GM18511 (cell line): Measurements from ENCODE around the gene NDST3.

Experiments used
- ATAC-seq: cut with Tn5 transposase; IDR thresholded peaks from one replicate; pipeline ENCODE4 v1.9.1; 2021; ENCODE audit warnings: mild to moderate bottlenecking, moderate library complexity; ENCODE audit not compliant: unreplicated experiment

The NDST3 gene

DNA sequence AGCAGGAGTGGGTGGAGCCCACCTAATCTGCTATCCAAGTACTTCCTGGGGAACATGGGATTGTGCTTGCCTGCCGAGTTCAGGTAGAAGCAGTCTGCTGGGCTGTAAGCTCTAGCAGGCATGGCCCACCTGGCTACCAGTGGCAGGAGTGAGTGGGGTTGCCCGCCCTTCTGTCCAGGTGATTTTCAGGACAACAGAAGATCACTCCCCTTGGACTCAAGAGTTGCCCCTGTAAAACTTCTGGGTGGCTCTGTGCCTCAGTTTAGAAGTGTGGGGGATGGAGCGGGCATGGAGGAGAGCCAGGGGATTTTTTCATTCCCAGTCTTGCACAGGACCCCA lies 43.5 kb downstream of the NDST3 start:
- ATAC-seq, result peak; percentile 20

- ATAC-seq, result no peak
Measured at GRCh38 chr4:118081434-118081833, 47.1 kb downstream of the NDST3 start.

DNA sequence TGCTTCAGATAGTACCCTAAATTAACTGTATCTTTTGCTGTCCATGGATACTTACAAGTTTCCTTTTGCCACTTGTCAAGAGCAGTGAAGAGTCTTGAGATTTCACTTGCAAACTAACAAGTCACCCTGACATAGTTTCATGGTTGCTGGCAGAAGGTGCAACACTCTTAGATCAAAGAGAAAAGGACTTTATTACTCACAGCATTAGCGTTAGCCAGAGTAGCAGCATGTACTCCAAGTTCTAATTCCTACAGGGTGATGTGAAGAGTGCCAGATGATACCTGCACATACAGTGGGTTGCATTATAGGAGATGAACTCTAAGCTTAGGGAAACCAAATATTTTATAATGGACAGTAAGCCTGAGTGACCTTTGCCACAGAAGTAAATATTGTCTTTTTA lies 47.9 kb downstream of the NDST3 start:
- ATAC-seq, result no peak

GRCh38 chr4:118085700-118086099 lies 51.4 kb downstream of the NDST3 start:
- no peak for ATAC-seq

- no peak for ATAC-seq
Measured at GRCh38 chr4:118086344-118086743, 52.1 kb downstream of the NDST3 start.

DNA sequence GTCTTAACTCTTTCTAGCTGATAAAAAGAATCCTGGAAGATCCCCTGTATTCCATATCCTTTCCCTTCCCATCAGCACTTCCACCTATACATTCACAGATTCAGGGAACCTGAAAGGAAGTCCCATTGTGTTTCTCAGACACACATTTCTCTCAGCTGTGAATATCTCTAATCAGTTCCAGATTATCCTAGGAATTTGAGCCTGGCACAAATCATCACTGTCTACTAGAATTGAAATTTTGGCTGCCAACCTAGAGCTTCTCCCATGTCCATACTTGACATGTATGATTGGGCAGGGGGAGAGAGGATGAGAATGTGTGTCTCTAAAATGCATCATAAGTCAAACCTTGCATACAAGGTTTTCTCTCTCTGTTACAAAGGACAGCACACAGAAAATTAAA lies 53.1 kb downstream of the NDST3 start:
- ATAC-seq, result no peak

DNA sequence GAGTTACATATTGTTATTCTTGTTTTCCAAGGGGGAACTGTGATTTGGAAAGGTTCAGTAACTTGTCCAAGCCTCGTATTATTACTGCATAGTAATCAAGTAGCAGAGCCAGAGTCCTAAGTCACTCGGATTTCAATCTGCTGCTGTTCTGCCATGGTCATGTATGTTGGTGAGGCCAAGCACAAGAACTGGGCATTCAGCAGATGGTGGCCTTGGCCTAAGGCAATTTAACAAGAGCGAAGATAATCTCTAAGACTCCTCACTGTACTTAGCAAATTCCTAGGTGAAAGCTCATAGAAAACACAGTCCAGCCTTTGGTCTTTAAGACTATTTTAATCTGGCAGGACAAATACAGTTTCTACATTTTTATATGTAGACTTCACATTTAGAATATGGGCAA lies 64.8 kb downstream of the NDST3 start:
- no peak for ATAC-seq

GRCh38 chr4:118102195-118102594 lies 67.9 kb downstream of the NDST3 start:
- no peak for ATAC-seq

DNA sequence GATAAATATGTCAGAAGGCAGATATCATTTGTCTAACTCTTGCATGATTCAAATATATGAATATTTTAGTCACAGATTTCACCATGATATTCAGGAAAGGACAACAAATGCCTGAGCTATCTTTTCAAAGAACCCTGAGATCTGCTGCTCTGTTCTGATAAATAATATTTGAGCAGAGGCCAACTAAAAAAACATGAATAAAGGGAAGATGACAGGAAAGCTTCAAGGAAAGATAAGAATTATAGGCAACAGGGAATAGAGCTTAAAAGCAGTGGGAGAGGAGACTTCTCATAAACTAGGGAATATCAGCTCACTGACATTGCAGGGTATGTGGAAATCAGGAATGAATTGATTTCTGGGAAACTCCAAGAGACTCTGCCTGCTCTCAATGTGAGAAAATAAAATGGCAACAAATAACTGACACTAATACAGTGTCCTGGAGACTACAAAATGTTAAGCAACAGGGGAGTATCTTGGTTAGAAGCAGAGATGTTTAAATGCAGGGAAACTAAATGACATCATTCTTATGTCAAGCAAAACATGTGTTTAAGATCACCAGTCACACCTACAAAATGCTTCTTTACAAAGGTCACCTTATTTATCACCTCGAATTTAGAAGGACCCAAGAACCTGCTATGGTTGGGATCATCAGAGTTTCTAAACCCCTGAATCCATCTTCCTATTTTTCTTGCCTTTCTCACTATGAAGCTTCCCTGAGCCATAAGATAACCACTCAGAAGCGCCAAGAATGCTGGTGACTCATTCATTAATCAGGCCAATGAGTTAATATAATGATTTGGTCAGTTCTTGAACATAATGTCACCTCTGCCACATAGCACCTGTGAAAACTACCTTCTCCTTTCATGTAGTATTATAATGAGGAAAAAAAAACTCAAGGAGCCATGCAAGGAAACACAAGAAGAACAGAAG lies 78.1 kb downstream of the NDST3 start:
- ATAC-seq, result no peak

DNA sequence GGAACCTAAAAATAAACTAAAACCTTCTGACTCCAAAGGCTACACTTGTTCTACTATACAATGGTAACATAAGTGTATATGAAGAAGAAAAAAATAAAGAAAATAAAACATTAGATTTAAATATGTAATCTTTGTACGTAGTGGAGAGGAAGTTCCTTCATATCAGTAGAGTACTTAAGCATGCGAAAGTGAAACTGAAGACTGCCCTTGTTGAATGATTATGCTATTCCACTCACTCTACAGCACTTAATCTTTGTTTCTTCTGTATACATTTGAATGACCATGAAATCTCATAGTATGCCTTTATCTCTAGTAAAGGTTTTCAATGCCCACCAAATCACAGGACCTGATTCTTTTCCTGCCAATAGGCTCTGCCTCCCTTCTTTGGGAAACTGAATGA lies 78.9 kb downstream of the NDST3 start:
- peak; percentile 95 for ATAC-seq

DNA sequence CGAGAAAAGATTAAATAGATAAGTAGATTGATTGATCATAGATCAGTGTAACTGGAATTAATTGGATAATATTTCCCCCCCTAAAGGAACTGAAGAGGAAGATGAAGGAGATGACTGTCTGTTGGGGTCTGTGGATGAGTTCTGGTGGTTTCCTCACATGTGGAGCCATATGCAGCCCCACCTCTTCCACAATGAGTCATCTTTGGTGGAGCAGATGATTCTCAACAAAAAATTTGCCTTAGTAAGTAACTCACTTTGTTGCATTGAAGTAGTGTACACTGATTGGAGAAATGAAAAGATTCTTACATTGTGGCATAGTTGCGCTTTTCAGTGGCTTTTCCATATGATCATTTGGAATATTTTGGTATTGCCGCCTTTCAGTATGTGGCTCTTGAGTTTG lies 80.4 kb downstream of the NDST3 start:
- no peak for ATAC-seq

DNA sequence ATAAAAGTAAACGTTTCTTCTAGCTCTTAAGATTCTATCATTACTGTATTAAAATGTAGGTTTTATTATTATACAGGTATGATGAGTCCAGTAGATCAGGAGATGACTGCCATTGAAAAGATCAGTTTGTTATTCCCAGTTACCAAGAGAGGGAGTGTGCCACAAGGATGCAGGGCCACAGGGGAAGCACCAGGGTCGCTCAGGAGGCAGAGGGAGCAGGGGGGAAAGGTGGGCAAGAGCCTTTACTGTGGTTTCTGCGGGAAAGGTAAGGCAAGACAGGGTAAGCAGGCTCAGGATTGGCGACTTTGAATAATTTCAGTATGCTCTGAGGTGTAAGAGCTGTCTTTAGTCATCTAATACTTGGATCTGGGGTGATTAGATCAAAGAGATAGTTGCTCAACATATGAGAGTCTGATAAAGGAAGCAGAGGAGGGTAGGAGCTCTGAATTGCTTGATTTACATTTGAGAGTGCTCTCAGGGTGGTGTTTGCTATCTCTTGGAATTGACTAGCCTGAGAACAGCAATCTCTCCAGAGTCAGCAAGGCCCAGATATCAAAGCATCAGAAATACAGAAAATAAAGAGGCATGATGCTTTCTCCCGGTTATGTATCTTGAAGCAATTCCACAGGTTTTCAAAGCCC lies 86.0 kb downstream of the NDST3 start:
- ATAC-seq, result no peak

- ATAC-seq, result no peak
Measured at GRCh38 chr4:118124997-118125396, 90.7 kb downstream of the NDST3 start.

GRCh38 chr4:118139241-118139640 lies 105.0 kb downstream of the NDST3 start:
- no peak for ATAC-seq

GRCh38 chr4:118141240-118141639 lies 107.0 kb downstream of the NDST3 start:
- ATAC-seq, result no peak

DNA sequence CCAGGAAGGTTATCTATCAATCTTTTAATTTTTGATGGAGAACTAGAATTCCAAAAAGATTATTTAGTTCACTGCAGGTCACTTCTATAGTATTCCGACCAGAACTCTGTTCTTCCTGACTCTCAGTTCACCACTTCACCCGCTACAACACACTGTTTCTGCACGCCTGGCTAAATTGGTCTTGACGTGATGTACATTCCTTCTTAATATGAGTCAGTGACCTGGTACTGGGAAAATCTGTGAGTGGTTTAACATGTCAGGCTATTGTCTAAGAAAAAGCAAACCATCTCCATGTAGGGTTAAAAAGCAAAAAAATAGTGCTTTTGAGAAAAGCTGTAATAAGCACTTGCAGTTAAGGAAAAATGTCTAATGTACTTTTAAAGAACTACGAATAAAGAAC lies 120.4 kb downstream of the NDST3 start:
- no peak for ATAC-seq

DNA sequence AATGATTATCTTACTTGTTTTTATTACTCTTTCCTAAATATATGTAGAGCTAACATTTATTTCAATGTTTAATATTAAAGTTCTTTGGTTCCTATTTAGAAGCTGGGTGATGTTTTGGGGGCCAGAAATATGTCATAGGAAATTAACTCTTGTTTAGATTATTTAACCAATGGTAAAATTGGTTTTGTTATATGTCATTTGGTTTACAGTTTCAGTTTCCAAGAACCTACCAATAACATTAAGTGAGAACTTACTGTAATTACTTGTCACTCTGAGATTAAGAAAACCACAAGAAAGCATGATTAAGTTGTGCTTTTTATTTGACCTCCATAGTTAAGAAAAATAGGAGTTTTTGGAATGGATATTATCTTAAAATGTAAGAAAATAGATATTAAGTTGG lies 121.2 kb downstream of the NDST3 start:
- ATAC-seq, result no peak

- no peak for ATAC-seq
Measured at GRCh38 chr4:118158763-118159375, 124.6 kb downstream of the NDST3 start.

GRCh38 chr4:118167306-118167705 lies 133.0 kb downstream of the NDST3 start:
- no peak for ATAC-seq

- ATAC-seq, result no peak
Measured at GRCh38 chr4:118171381-118171780, 137.1 kb downstream of the NDST3 start.

GRCh38 chr4:118173126-118173525 lies 138.8 kb downstream of the NDST3 start:
- no peak for ATAC-seq
